Activated CD4-positive, CD25-positive, alpha-beta regulatory T cell treated with anti-CD3 and anti-CD28 coated beads, Interleukin-2, amount 50 U/mL, for 16 hours (primary cell): ENCODE measurements around the gene MYO10.
"Not testable (repeated sequence)": the region's sequence is repeated elsewhere in the genome, so short reads cannot be mapped to it uniquely, and the experiment has no call there.

ENCODE experiments used
- DNase-seq: peaks from one replicate; pipeline ENCODE4 v3.0.0-alpha.2; 2020; ENCODE audit warnings: low read depth, low spot score

The MYO10 gene

DNA sequence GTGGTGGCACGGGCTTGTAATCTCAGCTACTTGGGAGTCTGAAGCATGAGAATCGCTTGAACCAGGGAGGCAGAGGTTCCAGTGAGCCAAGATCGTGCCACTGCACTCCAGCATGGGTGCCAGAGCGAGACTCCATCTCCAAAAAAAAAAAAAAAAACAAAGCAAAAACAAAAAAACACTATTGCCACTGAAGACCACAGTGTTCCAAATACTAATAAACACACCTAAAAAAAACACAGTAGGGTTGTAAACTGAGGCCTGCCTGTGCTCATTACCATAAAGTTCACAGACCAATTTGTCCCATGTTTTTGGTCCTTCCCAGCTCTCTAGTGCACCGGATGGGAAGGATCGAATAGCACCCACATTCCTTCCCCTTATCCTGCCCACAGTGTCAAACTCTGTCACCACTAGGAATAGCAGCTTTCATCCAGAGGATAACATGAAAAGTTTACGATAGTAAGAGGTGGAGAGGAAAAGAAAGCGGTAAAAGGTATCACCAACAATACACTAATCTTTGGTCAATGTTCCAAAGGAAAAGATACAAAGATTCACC is 49.2 kb downstream of the MYO10 start:
- DNase-seq: no peak

GRCh38 chr5:16886366-16886736 is 49.7 kb downstream of the MYO10 start:
- no peak for DNase-seq

DNA sequence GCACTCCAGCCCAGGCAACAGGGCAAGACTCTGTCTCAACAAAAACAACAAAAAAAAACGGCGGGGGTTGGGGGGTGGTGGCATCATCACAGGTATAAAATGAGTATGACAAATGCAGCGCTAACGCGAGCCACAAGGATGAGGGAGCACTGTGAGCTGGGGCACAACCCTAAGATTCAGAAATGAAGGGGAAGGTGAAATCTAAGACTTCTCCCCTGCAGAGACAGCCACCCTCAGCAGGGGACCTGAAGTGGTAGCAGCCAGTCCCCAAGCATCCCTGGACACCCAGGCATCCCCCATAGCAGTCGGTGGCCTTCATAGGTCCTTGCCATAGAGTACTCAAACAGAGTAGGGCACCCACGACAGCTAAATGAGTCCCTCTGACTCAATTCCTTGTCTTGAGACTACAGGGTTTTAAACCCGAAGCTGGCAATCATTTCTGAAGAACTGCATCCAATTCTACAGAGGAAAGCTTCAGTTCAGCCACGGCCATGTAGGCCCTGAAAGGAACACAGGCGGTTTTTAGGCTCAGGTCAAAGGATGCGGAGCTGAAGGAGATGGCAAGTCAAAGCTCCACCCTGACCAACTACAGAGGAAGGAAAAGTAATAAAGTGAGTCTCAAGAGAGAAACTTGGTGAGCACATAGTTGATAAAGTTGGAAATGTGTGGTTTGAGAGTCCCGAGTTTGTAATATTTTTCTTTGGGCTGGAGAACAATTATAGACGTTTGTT is 50.3 kb downstream of the MYO10 start:
- no peak for DNase-seq

GRCh38 chr5:16884595-16884994 is 51.5 kb downstream of the MYO10 start:
- DNase-seq: no peak

DNA sequence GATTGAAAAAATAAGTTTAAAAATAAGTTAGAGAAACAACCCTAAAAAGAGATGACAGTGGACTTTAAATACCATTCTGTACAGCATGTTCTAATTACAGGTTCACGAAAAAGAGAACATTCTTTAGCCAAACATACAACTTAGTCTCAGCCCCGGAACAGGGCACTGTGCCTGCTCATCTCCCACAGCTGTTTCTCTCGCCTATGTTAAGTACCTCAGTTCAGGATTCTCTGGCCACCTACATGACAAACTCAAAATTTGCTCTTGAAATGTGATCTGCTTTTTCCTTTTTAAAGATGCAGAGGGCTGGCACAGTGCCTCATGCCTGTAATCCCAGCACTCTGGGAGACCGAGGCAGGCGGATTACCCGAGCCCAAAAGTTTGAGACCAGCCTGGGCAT is 52.3 kb downstream of the MYO10 start:
- DNase-seq: no peak

DNA sequence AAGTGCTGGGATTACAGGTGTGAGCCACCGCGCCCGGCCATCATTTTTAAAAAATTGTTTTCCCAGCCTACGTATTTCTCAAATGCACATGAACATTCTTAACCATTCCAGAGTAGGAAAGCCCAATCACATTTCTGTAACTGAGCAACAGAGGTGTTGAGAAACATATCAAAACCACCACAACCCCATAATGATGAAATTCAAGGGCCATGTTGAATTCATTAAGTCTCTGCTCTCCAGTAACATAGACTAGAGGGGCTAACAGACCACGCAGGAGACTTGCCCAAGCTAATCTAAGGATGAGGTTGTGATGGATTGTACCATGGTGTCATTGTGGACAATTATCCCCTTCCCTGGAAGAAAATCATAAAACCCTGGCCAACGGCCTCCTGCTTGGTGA is 52.9 kb downstream of the MYO10 start:
- no peak for DNase-seq

- DNase-seq: no peak
Observed at GRCh38 chr5:16881251-16881650, 54.8 kb downstream of the MYO10 start.

DNA sequence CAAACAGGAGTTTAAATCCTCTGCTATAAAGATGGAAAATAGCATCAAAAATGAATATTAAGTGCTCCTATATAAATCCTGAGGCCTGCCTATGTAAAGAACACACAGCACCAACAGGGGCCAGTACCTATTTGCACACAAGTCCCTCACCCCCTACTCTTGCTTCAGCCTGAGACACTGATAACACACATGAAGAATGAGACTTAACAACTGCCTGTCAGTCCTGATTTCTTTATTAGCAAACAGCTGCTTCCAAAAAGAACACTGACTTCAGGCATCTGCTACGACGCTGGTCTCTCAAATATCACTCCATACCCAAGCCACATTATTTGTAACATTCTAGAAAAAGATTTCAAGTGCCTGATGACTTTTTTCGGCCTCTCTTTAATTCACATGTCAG is 55.5 kb downstream of the MYO10 start:
- DNase-seq: no peak

DNA sequence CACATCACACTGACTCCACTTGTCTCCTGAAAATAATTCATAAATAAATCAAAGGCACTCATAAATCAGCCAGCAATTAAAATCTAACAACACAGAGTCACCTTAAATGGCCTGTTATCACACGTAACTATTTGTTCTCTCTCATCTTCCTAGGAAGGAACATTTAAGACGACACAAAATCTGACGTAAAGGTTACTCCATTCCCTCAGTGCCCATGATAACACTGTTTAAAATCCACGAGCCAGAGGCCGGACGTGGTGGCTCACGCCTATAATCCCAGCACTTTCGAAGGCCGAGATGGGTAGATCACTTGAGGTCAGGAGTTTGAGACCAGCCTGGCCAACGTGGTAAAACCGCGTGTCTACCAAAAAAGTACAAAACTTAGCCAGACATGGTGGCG is 56.4 kb downstream of the MYO10 start:
- no peak for DNase-seq

- no peak for DNase-seq
Observed at GRCh38 chr5:16879191-16879590, 56.9 kb downstream of the MYO10 start.

DNA sequence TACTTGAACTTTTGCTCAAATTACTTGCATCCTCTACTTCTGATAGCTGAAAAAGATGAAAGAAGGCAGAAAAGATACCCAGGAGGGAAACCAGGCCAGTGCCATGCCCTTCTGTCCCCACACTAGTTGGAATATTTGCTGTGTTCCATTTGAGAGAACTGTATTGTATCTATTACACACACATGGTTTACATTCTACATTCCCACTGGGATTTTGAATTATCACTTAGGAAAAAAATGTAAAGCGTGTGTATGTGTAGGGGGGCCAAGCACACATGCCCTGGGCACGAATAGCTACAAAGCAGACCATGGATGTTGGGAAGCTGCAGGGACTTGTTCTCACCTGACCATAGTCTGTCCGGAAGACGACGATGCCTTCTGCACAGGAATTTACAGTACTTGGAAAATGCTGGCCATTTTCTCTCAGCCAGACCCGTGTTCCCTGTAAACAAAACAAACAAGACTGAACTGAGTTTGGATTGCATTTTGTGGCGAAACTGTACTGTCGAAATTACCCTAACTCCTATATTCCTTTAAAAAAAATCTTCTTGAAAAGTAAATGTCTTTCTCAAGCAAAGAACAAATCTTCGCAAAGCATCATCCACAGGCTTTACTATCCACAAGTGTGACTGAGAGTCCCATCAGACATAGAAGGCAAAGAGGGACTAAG is 58.7 kb downstream of the MYO10 start:
- no peak for DNase-seq

GRCh38 chr5:16874424-16874823 is 61.7 kb downstream of the MYO10 start:
- not testable (repeated sequence) for DNase-seq

- no peak for DNase-seq
Observed at GRCh38 chr5:16871746-16872339, 64.2 kb downstream of the MYO10 start.

DNA sequence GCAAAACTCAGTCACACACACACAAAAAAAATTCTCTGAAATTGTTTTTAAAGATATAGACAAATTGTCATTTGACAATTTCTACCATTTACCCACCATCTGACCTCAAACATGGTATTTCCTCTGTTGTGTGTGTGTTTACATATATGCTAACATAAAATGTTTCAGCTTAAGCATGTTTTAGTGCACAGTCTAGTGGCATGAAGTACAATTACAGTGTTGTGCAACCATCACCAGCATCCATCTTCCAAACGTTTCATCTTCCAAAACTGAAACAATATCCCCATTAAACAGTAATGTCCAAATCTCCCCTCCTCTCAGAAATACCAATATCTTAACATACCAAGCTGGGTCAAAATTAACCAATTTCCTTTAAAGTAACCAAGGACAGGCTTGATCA is 65.2 kb downstream of the MYO10 start:
- DNase-seq: no peak

GRCh38 chr5:16869821-16870796 is 66.0 kb downstream of the MYO10 start:
- no peak for DNase-seq

DNA sequence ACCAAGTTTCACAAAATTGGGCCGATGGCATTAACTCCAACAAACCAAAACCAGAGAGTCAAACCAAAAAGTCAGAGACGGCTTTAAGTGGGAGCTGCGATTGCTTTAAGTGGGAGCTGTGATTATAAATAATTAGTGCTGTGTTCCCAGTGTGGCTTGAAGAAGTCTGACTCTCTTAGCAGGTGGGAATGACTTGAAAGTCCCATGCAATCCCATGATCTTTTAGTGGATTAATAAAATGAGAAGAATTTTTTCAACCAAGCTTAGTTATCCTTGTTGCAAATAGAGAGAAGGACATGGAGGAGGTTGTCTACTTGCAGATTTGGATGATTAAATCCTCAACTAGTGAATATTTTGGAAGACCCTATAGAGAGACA is 68.5 kb downstream of the MYO10 start:
- DNase-seq: no peak

DNA sequence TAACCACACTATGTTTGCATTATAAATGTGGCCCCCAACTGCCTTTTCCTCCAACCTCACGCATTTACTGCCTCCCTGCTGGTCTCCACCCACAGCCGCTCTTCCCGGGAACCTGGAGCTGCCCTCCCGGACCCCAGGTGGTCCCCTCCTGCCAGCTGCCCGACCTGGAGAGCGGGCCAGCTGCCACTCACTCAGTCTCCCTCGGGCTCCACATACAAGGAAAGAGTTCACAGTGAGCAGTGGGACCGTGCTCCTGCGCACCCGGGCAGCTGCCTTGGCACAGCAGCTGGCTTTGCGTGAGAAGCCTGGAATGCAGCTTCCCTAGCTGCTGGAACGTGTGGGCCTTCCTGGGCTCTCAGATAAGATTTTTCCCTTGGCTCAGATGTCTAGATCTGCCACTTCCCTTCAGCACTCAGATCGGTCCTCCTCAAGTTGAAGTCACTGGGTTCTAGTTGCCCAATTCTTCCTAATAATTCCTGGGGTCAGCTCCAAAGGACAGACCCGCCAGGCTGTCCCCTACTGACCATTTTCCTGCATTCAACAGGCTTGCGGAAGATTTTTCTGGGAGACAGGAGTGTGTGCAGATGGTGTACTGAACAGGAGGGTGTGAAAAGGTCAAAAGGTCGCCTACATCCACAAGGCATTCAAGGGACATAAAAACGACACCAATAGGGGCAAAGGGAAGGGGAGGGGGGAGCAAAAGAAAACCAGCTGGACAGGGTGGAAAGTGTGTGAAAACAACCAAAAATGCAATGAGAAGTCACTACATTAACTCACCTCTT is 69.1 kb downstream of the MYO10 start:
- no peak for DNase-seq

- no peak for DNase-seq
Observed at GRCh38 chr5:16866273-16866672, 69.8 kb downstream of the MYO10 start.

GRCh38 chr5:16865151-16865550 is 70.9 kb downstream of the MYO10 start:
- no peak for DNase-seq

DNA sequence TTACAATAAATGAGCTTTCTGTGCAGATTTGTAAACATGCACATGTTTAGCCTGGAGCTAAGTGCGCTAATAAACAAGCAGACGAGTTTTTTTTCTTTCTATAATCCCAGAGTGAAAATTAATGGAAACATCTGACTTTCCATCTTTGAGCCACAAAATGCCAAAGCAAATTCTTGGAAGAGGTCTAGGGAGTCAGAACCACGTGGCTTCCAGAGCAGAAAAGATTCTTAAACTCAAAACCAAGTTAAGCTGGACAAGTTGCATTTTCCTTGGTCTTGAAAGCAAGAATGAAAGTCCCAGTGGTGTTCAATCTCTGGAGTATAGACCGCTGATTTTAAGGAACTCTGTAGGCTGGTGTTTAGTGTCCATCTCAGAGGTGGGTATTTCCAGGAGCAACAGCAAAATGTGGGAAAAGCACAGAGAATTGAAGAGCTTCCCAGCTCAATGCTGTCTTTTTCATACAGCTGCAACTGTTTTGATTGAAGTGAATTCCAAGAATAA is 71.4 kb downstream of the MYO10 start:
- DNase-seq: no peak

GRCh38 chr5:16863469-16863946 is 72.6 kb downstream of the MYO10 start:
- no peak for DNase-seq
